ENCODE measurements around the gene USP8.

- TF ChIP-seq, protein P1, sequence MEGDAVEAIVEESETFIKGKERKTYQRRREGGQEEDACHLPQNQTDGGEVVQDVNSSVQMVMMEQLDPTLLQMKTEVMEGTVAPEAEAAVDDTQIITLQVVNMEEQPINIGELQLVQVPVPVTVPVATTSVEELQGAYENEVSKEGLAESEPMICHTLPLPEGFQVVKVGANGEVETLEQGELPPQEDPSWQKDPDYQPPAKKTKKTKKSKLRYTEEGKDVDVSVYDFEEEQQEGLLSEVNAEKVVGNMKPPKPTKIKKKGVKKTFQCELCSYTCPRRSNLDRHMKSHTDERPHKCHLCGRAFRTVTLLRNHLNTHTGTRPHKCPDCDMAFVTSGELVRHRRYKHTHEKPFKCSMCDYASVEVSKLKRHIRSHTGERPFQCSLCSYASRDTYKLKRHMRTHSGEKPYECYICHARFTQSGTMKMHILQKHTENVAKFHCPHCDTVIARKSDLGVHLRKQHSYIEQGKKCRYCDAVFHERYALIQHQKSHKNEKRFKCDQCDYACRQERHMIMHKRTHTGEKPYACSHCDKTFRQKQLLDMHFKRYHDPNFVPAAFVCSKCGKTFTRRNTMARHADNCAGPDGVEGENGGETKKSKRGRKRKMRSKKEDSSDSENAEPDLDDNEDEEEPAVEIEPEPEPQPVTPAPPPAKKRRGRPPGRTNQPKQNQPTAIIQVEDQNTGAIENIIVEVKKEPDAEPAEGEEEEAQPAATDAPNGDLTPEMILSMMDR (IDR thresholded peaks at IDR 0.05): no peak
- TF ChIP-seq EP300 (IDR thresholded peaks at IDR 0.05) (no peak), POLR2A (IDR thresholded peaks at IDR 0.05) (no peak), POLR2AphosphoS5 (IDR thresholded peaks at IDR 0.05) (no peak)
Measured at GRCh38 chr15:50501815-50502214, 77.6 kb downstream of the USP8 start.
